ENCODE results near the gene MMAB.

Gene MMAB

GRCh38 chr12:109578330-109578927 is 5.1 kb upstream of the MMAB start:
- Histone ChIP-seq H3K4me3 (ENCODE audit: low read length in 2 of 2) (no peak overlapping the region), H3K23ac (ENCODE audit: low read depth, low read length, poor library complexity) (no peak overlapping the region), H3K4me2 (ENCODE audit: insufficient read depth, low read length, poor library complexity, severe bottlenecking) (no peak overlapping the region)

GRCh38 chr12:109577311-109577710 is 4.0 kb upstream of the MMAB start:
- H4K8ac ChIP-seq (ENCODE audit: low read depth, low read length) = no peak overlapping the region
- H2BK5ac ChIP-seq (ENCODE audit: low read length) = no peak overlapping the region
- no peak overlapping the region for H3K4me2 ChIP-seq (ENCODE audit: insufficient read depth, low read length, poor library complexity, severe bottlenecking)
- H3K9ac ChIP-seq (ENCODE audit: low read depth, low read length, poor library complexity) = no peak overlapping the region
- H3K4me1 ChIP-seq (ENCODE audit: control insufficient read depth in 2 of 2, insufficient read depth in 1 of 2, low read depth in 1 of 2, low read length in 2 of 2) = peaks cover 13 to 15% of the 10 kb centered on the region in 2 donors
- no peak overlapping the region for H2AK5ac ChIP-seq (ENCODE audit: low read depth, low read length)
- DNase-seq (ENCODE audit: low spot score) = no peak
- H3K18ac ChIP-seq (ENCODE audit: low read length) = no peak overlapping the region
- no peak overlapping the region for H3K23ac ChIP-seq (ENCODE audit: low read depth, low read length, poor library complexity)
- H3K27me3 ChIP-seq (ENCODE audit: control insufficient read depth in 3 of 3, insufficient read depth in 3 of 3, low read depth in 1 of 3, low read length in 3 of 3) = no peaks in the 10 kb centered on the region
- H3K27ac ChIP-seq (replicated peaks; ENCODE audit: low read length) = no peak overlapping the region
- H3K36me3 ChIP-seq (replicated peaks in 1 of 2; ENCODE audit: control insufficient read depth in 2 of 2, insufficient read depth in 2 of 2, low read length in 2 of 2) = peaks cover 54 to 80% of the 10 kb centered on the region in 2 donors
- WGBS, 2 donors (ENCODE audit: extremely low coverage in 2 of 2, insufficient read length in 2 of 2, insufficient replicate concordance in 1 of 2) = no CpG with 5 or more reads among the region's 1 CpG
- H2AFZ ChIP-seq (ENCODE audit: low read length) = no peak overlapping the region
- H2BK12ac ChIP-seq (ENCODE audit: low read length) = no peak overlapping the region
- H2BK15ac ChIP-seq (ENCODE audit: low read length) = no peak overlapping the region
- no peak overlapping the region for H3K4ac ChIP-seq (ENCODE audit: low read length)
- H3K9me3 ChIP-seq (replicated peaks in 1 of 2; ENCODE audit: control insufficient read depth in 2 of 2, insufficient read depth in 1 of 2, low read depth in 1 of 2, low read length in 2 of 2) = no peaks in the 10 kb centered on the region
- H3K14ac ChIP-seq (ENCODE audit: low read length) = no peak overlapping the region
- H3K4me3 ChIP-seq (ENCODE audit: low read length in 2 of 2) = no peak overlapping the region
- no peak overlapping the region for H4K91ac ChIP-seq (ENCODE audit: low read depth, low read length, poor library complexity)
- H2BK120ac ChIP-seq (ENCODE audit: low read depth, low read length) = no peak overlapping the region
- H3K79me1 ChIP-seq (ENCODE audit: low read depth, low read length) = peaks cover 2% of the 10 kb centered on the region

More at GRCh38 chr12:109578330-109578927, 5.1 kb upstream of the MMAB start:
- H2BK120ac ChIP-seq (ENCODE audit: low read depth, low read length) = no peak overlapping the region
- WGBS, 2 donors (ENCODE audit: extremely low coverage in 2 of 2, insufficient read length in 2 of 2, insufficient replicate concordance in 1 of 2) = no CpG with 5 or more reads among the region's 8 CpGs
- H4K8ac ChIP-seq (ENCODE audit: low read depth, low read length) = no peak overlapping the region
- no peak overlapping the region for H2BK15ac ChIP-seq (ENCODE audit: low read length)
- H2AK5ac ChIP-seq (ENCODE audit: low read depth, low read length) = no peak overlapping the region
- H3K9ac ChIP-seq (ENCODE audit: low read depth, low read length, poor library complexity) = no peak overlapping the region
- H4K91ac ChIP-seq (ENCODE audit: low read depth, low read length, poor library complexity) = no peak overlapping the region
- H3K14ac ChIP-seq (ENCODE audit: low read length) = no peak overlapping the region
- peaks cover 56 to 86% of the 10 kb centered on the region in 2 donors for H3K36me3 ChIP-seq (replicated peaks in 1 of 2; ENCODE audit: control insufficient read depth in 2 of 2, insufficient read depth in 2 of 2, low read length in 2 of 2)
- no peak overlapping the region for H2BK5ac ChIP-seq (ENCODE audit: low read length)
- H2BK12ac ChIP-seq (ENCODE audit: low read length) = no peak overlapping the region
- no peak overlapping the region for H3K18ac ChIP-seq (ENCODE audit: low read length)
- no peak overlapping the region for H3K4ac ChIP-seq (ENCODE audit: low read length)
- DNase-seq (ENCODE audit: low spot score) = no peak
- no peaks in the 10 kb centered on the region for H3K27me3 ChIP-seq (ENCODE audit: control insufficient read depth in 3 of 3, insufficient read depth in 3 of 3, low read depth in 1 of 3, low read length in 3 of 3)
- H3K79me1 ChIP-seq (ENCODE audit: low read depth, low read length) = peaks cover 2% of the 10 kb centered on the region
- peaks cover 6 to 7% of the 10 kb centered on the region in 2 donors for H3K4me1 ChIP-seq (ENCODE audit: control insufficient read depth in 2 of 2, insufficient read depth in 1 of 2, low read depth in 1 of 2, low read length in 2 of 2)
- no peaks in the 10 kb centered on the region for H3K9me3 ChIP-seq (replicated peaks in 1 of 2; ENCODE audit: control insufficient read depth in 2 of 2, insufficient read depth in 1 of 2, low read depth in 1 of 2, low read length in 2 of 2)
- no peak overlapping the region for H3K27ac ChIP-seq (replicated peaks; ENCODE audit: low read length)
- no peak overlapping the region for H2AFZ ChIP-seq (ENCODE audit: low read length)

GRCh38 chr12:109575683-109576082 is 2.4 kb upstream of the MMAB start:
- Histone ChIP-seq H4K91ac (ENCODE audit: low read depth, low read length, poor library complexity) (no peak overlapping the region), H3K79me1 (ENCODE audit: low read depth, low read length) (peaks cover 2% of the 10 kb centered on the region), H2AFZ (ENCODE audit: low read length) (no peak overlapping the region), H2BK120ac (ENCODE audit: low read depth, low read length) (no peak overlapping the region), H2BK12ac (ENCODE audit: low read length) (no peak overlapping the region), H3K4ac (ENCODE audit: low read length) (no peak overlapping the region), H3K18ac (ENCODE audit: low read length) (no peak overlapping the region), H3K4me1 (ENCODE audit: control insufficient read depth in 2 of 2, insufficient read depth in 1 of 2, low read depth in 1 of 2, low read length in 2 of 2) (peaks cover 13 to 15% of the 10 kb centered on the region in 2 donors), H3K4me2 (ENCODE audit: insufficient read depth, low read length, poor library complexity, severe bottlenecking) (no peak overlapping the region), H3K9me3 (replicated peaks in 1 of 2; ENCODE audit: control insufficient read depth in 2 of 2, insufficient read depth in 1 of 2, low read depth in 1 of 2, low read length in 2 of 2) (no peaks in the 10 kb centered on the region), H2BK15ac (ENCODE audit: low read length) (no peak overlapping the region), H3K4me3 (ENCODE audit: low read length in 2 of 2) (no peak overlapping the region), H3K36me3 (replicated peaks in 1 of 2; ENCODE audit: control insufficient read depth in 2 of 2, insufficient read depth in 2 of 2, low read length in 2 of 2) (peaks cover 41 to 77% of the 10 kb centered on the region in 2 donors), H3K23ac (ENCODE audit: low read depth, low read length, poor library complexity) (no peak overlapping the region), H3K27ac (replicated peaks; ENCODE audit: low read length) (no peak overlapping the region), H2BK5ac (ENCODE audit: low read length) (no peak overlapping the region), H2AK5ac (ENCODE audit: low read depth, low read length) (no peak overlapping the region), H3K27me3 (ENCODE audit: control insufficient read depth in 3 of 3, insufficient read depth in 3 of 3, low read depth in 1 of 3, low read length in 3 of 3) (no peaks in the 10 kb centered on the region), H3K14ac (ENCODE audit: low read length) (no peak overlapping the region), H3K9ac (ENCODE audit: low read depth, low read length, poor library complexity) (no peak overlapping the region), H4K8ac (ENCODE audit: low read depth, low read length) (no peak overlapping the region)
- no peak for DNase-seq (ENCODE audit: low spot score)
- WGBS, 2 donors (ENCODE audit: extremely low coverage in 2 of 2, insufficient read length in 2 of 2, insufficient replicate concordance in 1 of 2) = no CpG with 5 or more reads among the region's 3 CpGs

- no CpG with 5 or more reads among the region's 13 CpGs for WGBS, 2 donors (ENCODE audit: extremely low coverage in 2 of 2, insufficient read length in 2 of 2, insufficient replicate concordance in 1 of 2)
- DNase-seq (ENCODE audit: low spot score) = no peak
- H3K14ac ChIP-seq (ENCODE audit: low read length) = no peak overlapping the region
These were observed 575 bp upstream of the MMAB start for GRCh38 chr12:109573914-109574244.

More at GRCh38 chr12:109573914-109574244, 575 bp upstream of the MMAB start:
- no peak overlapping the region for H2BK15ac ChIP-seq (ENCODE audit: low read length)
- no peak overlapping the region for H3K4ac ChIP-seq (ENCODE audit: low read length)
- no peak overlapping the region for H3K27ac ChIP-seq (replicated peaks; ENCODE audit: low read length)
- no peaks in the 10 kb centered on the region for H3K9me3 ChIP-seq (replicated peaks in 1 of 2; ENCODE audit: control insufficient read depth in 2 of 2, insufficient read depth in 1 of 2, low read depth in 1 of 2, low read length in 2 of 2)
- peaks cover 2% of the 10 kb centered on the region for H3K79me1 ChIP-seq (ENCODE audit: low read depth, low read length)
- peak overlapping the region; percentile 87 for H3K9ac ChIP-seq (ENCODE audit: low read depth, low read length, poor library complexity)
- H3K36me3 ChIP-seq (replicated peaks in 1 of 2; ENCODE audit: control insufficient read depth in 2 of 2, insufficient read depth in 2 of 2, low read length in 2 of 2) = peaks cover 30 to 77% of the 10 kb centered on the region in 2 donors
- H4K91ac ChIP-seq (ENCODE audit: low read depth, low read length, poor library complexity) = no peak overlapping the region
- no peak overlapping the region for H2BK5ac ChIP-seq (ENCODE audit: low read length)
- H2BK120ac ChIP-seq (ENCODE audit: low read depth, low read length) = no peak overlapping the region
- peak overlapping the region; percentile 91 to 92 for H3K4me3 ChIP-seq (ENCODE audit: low read length in 2 of 2)
- H2AK5ac ChIP-seq (ENCODE audit: low read depth, low read length) = no peak overlapping the region
- H3K27me3 ChIP-seq (ENCODE audit: control insufficient read depth in 3 of 3, insufficient read depth in 3 of 3, low read depth in 1 of 3, low read length in 3 of 3) = no peaks in the 10 kb centered on the region
- no peak overlapping the region for H2BK12ac ChIP-seq (ENCODE audit: low read length)
- H4K8ac ChIP-seq (ENCODE audit: low read depth, low read length) = no peak overlapping the region
- peak overlapping the region; percentile 79 for H2AFZ ChIP-seq (ENCODE audit: low read length)
- peak overlapping the region; percentile 85 for H3K4me2 ChIP-seq (ENCODE audit: insufficient read depth, low read length, poor library complexity, severe bottlenecking)
- H3K4me1 ChIP-seq (ENCODE audit: control insufficient read depth in 2 of 2, insufficient read depth in 1 of 2, low read depth in 1 of 2, low read length in 2 of 2) = peaks cover 13 to 15% of the 10 kb centered on the region in 2 donors
- H3K18ac ChIP-seq (ENCODE audit: low read length) = peak overlapping the region; percentile 90
- H3K23ac ChIP-seq (ENCODE audit: low read depth, low read length, poor library complexity) = no peak overlapping the region
